MG63 (cell line): ENCODE results near the gene ANKMY2. TPM values are rescaled to one million over a fixed set of nuclear protein-coding genes. Genes with fewer than 3 reads are reported as not detected.
A peak's percentile ranks its signal among the peaks of the same experiment; 100 is the strongest.

ENCODE experiments used
- DNase-seq: peaks from one replicate; pipeline ENCODE4 v3.0.0-alpha.2; 2020
- H3K27me3 ChIP-seq: fragments of 250-450 bp; sonication (Bioruptor Pico); 2 replicates; pipeline ENCODE4 v1.5.1; 2020; ENCODE audit warnings: mild to moderate bottlenecking, moderate library complexity
- H3K36me3 ChIP-seq: fragments of 250-450 bp; sonication (Bioruptor Pico); 2 replicates; pipeline ENCODE4 v1.5.1; 2020; ENCODE audit warnings: mild to moderate bottlenecking, moderate library complexity
- H3K4me3 ChIP-seq: fragments of 250-450 bp; sonication (Bioruptor Pico); 2 replicates; pipeline ENCODE4 v1.5.1; 2020; ENCODE audit warnings: mild to moderate bottlenecking, moderate library complexity
- H3K9me3 ChIP-seq: fragments of 250-450 bp; sonication (Bioruptor Pico); 2 replicates; pipeline ENCODE4 v1.5.1; 2020; ENCODE audit warnings: mild to moderate bottlenecking, moderate library complexity
- total RNA-seq: library from RNA; depleted of rRNA; stranded (reverse); fragments of >200 nt; shearing (Covaris generic); gene quantifications from 2 replicates; pipeline ENCODE4 v1.2.3, GENCODE V29; 2014; ENCODE audit warnings: low replicate concordance

The ANKMY2 gene
- total RNA-seq, 1 experiment from 2014 or later: 18.5 TPM

- Histone ChIP-seq H3K9me3 (no peaks in the 10 kb centered on the region), H3K27me3 (no peaks in the 10 kb centered on the region), H3K4me3 (peak overlapping the region; percentile 99), H3K36me3 (peaks cover 7% of the 10 kb centered on the region)
- DNase-seq: peak; percentile 8
Measured at GRCh38 chr7:16646472-16647072, 1.0 kb upstream of the ANKMY2 start.

- peak; percentile 69 for DNase-seq
- Histone ChIP-seq H3K36me3 (peaks cover 4% of the 10 kb centered on the region), H3K4me3 (peak overlapping the region; percentile 99), H3K9me3 (no peaks in the 10 kb centered on the region), H3K27me3 (no peaks in the 10 kb centered on the region)
Measured at GRCh38 chr7:16644636-16645592, 640 bp downstream of the ANKMY2 start.

GRCh38 chr7:16644157-16644556 lies 1.4 kb downstream of the ANKMY2 start:
- H3K36me3 ChIP-seq: peaks cover 4% of the 10 kb centered on the region
- H3K27me3 ChIP-seq: no peaks in the 10 kb centered on the region
- peak overlapping the region; percentile 99 for H3K4me3 ChIP-seq
- H3K9me3 ChIP-seq: no peaks in the 10 kb centered on the region
- no peak for DNase-seq

- Histone ChIP-seq H3K9me3 (no peaks in the 10 kb centered on the region), H3K27me3 (no peaks in the 10 kb centered on the region), H3K36me3 (peaks cover 9% of the 10 kb centered on the region), H3K4me3 (no peak overlapping the region)
- DNase-seq: no peak
Measured at GRCh38 chr7:16638282-16639280, 7.0 kb downstream of the ANKMY2 start.

GRCh38 chr7:16637379-16637778 lies 8.2 kb downstream of the ANKMY2 start:
- DNase-seq: no peak
- H3K36me3 ChIP-seq: peaks cover 9% of the 10 kb centered on the region
- H3K27me3 ChIP-seq: no peaks in the 10 kb centered on the region
- no peak overlapping the region for H3K4me3 ChIP-seq
- H3K9me3 ChIP-seq: no peaks in the 10 kb centered on the region

GRCh38 chr7:16636555-16637101 lies 8.9 kb downstream of the ANKMY2 start:
- Histone ChIP-seq H3K36me3 (peaks cover 9% of the 10 kb centered on the region), H3K9me3 (no peaks in the 10 kb centered on the region), H3K4me3 (no peak overlapping the region), H3K27me3 (no peaks in the 10 kb centered on the region)
- DNase-seq: no peak

GRCh38 chr7:16634271-16634738 lies 11.2 kb downstream of the ANKMY2 start:
- Histone ChIP-seq H3K4me3 (no peak overlapping the region), H3K36me3 (peaks cover 12% of the 10 kb centered on the region), H3K27me3 (no peaks in the 10 kb centered on the region), H3K9me3 (no peaks in the 10 kb centered on the region)
- peak; percentile 6 for DNase-seq

- no peak for DNase-seq
- no peak overlapping the region for H3K4me3 ChIP-seq
- H3K36me3 ChIP-seq: peaks cover 15% of the 10 kb centered on the region
- H3K27me3 ChIP-seq: no peaks in the 10 kb centered on the region
- no peaks in the 10 kb centered on the region for H3K9me3 ChIP-seq
Measured at GRCh38 chr7:16630654-16631053, 14.9 kb downstream of the ANKMY2 start.

- no peak for DNase-seq
- Histone ChIP-seq H3K27me3 (no peaks in the 10 kb centered on the region), H3K9me3 (no peaks in the 10 kb centered on the region), H3K4me3 (no peak overlapping the region), H3K36me3 (peaks cover 9% of the 10 kb centered on the region)
Measured at GRCh38 chr7:16627236-16627635, 18.3 kb downstream of the ANKMY2 start.

- DNase-seq: no peak
- Histone ChIP-seq H3K36me3 (peaks cover 11% of the 10 kb centered on the region), H3K27me3 (no peaks in the 10 kb centered on the region), H3K4me3 (no peak overlapping the region), H3K9me3 (no peaks in the 10 kb centered on the region)
Measured at GRCh38 chr7:16626388-16626787, 19.2 kb downstream of the ANKMY2 start.

GRCh38 chr7:16619979-16620408 lies 25.6 kb downstream of the ANKMY2 start:
- H3K4me3 ChIP-seq: no peak overlapping the region
- H3K9me3 ChIP-seq: no peaks in the 10 kb centered on the region
- H3K27me3 ChIP-seq: no peaks in the 10 kb centered on the region
- no peak for DNase-seq
- H3K36me3 ChIP-seq: peaks cover 2% of the 10 kb centered on the region

GRCh38 chr7:16616542-16616941 lies 29.0 kb downstream of the ANKMY2 start:
- peaks cover 6% of the 10 kb centered on the region for H3K36me3 ChIP-seq
- H3K9me3 ChIP-seq: no peaks in the 10 kb centered on the region
- no peak for DNase-seq

GRCh38 chr7:16616122-16616521 lies 29.4 kb downstream of the ANKMY2 start:
- peaks cover 6% of the 10 kb centered on the region for H3K36me3 ChIP-seq
- H3K4me3 ChIP-seq: no peak overlapping the region
- no peaks in the 10 kb centered on the region for H3K9me3 ChIP-seq
- no peaks in the 10 kb centered on the region for H3K27me3 ChIP-seq
- no peak for DNase-seq

More at GRCh38 chr7:16616542-16616941, 29.0 kb downstream of the ANKMY2 start:
- Histone ChIP-seq H3K4me3 (no peak overlapping the region), H3K27me3 (no peaks in the 10 kb centered on the region)

- Histone ChIP-seq H3K27me3 (no peaks in the 10 kb centered on the region), H3K4me3 (no peak overlapping the region), H3K9me3 (no peaks in the 10 kb centered on the region), H3K36me3 (peaks cover 6% of the 10 kb centered on the region)
- no peak for DNase-seq
Measured at GRCh38 chr7:16615228-16615627, 30.3 kb downstream of the ANKMY2 start.

GRCh38 chr7:16611711-16612110 lies 33.8 kb downstream of the ANKMY2 start:
- Histone ChIP-seq H3K36me3 (peaks cover 10% of the 10 kb centered on the region), H3K27me3 (no peaks in the 10 kb centered on the region), H3K9me3 (no peaks in the 10 kb centered on the region), H3K4me3 (no peak overlapping the region)
- DNase-seq: no peak

GRCh38 chr7:16609842-16610450 lies 35.6 kb downstream of the ANKMY2 start:
- DNase-seq: no peak
- Histone ChIP-seq H3K9me3 (no peaks in the 10 kb centered on the region), H3K36me3 (peaks cover 10% of the 10 kb centered on the region), H3K27me3 (no peaks in the 10 kb centered on the region), H3K4me3 (no peak overlapping the region)
